Inflammatory macrophage treated with lipopolysaccharide for 4 hours (primary cell): Measurements from ENCODE around the gene BRD3OS.

Experiments used
- DNase-seq: peaks from one replicate; pipeline ENCODE4 v3.0.0-alpha.2; 2020

BRD3OS gene

DNA sequence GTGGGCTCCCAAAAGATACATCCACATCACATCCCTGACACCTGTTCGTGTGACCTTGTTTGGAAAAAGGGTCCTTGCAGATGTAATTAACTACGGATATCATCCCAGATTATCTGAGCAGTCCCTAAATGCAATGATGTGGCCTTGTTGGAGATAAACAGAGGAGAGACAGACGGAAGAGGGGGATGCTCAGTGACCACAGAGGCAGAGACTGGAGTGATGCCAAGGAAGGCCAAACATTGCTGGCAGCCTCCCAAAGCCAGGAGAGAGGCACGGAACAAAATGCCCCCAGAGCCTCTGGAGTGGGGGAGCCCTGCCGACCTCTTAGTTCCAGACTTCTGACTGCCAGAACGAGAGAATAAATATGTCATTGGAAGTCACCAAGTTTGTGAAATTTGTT lies 18.1 kb upstream of the BRD3OS start:
- DNase-seq, result no peak

DNA sequence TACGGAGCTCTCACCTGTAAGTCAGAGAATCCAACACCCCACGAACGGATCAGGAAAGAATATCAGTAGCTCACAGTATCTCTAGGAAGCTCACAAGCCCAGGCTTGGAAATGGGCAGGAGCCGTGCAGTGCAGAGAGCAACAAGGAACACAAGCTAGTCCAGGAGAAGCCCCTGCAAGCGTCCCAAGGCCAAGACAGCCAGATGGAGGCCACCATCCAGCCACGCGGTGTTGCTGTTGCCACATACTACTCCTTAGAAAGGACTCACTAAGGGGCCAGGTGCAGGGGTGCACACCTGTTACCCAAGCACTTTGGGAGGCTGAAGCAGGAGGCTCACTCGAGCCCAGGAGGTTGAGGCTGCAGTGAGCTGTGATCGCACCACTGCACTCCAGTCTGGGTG lies 17.7 kb upstream of the BRD3OS start:
- DNase-seq, result no peak

DNA sequence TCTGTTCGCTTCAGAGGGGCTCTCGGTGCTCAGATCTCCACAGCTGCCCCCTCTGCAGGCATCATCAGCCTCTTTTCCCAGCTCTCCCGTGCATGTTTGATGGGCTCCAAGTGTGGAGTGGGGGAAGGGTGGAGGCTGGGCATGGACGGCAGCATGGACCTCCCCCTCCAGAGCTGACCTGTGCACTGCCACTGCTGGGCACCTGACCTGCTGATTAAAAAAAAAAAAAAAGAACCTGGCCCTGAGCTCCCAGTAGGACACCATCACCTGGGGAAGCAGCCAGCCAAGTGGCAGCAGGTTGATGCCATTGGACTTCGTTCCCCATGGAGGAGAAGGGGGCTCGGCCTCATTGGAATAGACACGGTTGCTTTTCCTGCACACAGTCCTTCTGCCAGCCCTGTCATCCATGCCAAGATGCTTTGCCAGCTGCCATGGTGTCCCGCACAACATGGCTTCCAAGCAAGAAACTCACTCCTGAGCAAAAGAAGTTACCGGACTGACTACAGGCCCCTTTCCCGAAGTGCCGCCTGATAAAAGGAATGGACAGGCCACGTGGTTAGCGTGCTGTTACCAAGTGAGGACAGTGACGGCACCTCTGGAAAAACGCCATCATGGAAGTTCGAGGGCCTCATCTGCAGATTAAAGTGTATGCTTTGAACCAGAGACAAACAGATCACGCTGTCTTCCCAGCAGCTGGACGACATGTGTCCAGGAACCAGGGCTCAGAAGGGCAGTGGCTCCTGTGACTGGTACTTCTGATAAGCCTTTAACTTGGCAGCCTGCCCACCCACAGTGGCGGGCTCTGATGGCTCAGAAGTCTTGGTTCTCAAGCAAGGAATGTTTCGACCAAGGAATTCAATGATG lies 14.7 kb upstream of the BRD3OS start:
- DNase-seq, result no peak

DNA sequence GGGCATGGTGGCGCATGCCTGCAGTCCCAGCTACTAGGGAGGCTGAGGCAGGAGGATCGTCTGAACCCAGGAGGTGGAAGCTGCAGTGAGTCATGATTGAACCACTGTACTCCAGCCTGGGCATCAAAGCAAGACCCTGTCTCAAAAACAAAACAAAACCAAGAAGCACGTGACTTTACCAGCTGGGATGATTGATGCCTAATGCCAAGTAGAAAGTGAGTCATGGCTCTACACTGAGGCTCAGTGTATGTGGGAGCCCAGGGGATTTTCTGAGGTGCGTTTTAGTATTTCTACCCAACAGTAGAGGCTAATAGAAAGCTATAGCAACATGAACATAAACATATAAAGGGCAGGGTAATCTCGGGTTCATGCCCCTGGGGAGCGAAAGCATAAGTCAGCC lies 13.9 kb upstream of the BRD3OS start:
- no peak for DNase-seq

DNA sequence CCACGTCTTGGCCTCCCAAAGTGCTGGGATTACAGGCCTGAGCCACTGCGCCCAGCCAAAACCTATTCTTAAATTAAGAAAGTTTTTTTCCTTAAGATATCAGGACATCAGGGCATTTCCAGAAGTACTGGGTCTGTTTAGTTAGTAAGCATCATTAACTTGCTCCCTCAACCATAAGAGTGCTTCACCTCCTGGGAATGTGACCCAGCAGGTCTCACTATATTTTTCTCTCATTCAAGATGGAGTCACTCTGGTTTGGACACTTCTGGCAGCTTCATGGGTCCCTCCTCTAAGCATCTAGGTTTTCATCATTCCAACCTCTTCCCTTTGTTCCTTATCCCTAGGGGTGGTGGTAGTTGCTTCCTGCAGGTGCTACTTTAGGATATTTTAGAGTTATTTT lies 10.3 kb upstream of the BRD3OS start:
- no peak for DNase-seq

DNA sequence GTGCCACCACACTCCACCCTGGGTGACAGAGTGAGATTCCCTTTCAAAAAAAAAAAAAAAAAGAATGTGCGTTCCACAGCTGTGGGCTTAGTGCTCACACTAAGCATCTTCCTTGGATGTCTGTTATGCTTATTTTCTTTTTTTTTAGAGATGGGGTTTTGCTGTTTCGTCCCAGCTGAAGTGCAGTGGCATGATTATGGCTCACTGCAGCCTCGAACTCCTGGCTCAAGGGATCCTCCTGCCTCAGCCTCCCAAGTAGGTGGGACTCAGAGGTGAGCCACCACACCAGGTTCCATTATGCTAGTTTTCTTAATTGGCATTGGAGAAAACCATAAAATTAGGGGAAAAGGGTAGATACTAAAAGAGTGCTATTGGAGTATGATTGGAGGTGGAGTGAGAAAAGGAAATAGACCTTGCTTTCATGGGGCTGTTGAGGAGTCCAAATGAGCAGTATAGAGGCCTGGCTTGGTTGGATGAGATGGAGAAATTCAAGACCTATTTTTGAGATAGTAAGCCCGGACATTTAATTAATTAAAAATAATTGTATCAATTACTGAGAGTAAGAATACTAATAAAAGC lies 978 bp upstream of the BRD3OS start:
- DNase-seq, result no peak

DNA sequence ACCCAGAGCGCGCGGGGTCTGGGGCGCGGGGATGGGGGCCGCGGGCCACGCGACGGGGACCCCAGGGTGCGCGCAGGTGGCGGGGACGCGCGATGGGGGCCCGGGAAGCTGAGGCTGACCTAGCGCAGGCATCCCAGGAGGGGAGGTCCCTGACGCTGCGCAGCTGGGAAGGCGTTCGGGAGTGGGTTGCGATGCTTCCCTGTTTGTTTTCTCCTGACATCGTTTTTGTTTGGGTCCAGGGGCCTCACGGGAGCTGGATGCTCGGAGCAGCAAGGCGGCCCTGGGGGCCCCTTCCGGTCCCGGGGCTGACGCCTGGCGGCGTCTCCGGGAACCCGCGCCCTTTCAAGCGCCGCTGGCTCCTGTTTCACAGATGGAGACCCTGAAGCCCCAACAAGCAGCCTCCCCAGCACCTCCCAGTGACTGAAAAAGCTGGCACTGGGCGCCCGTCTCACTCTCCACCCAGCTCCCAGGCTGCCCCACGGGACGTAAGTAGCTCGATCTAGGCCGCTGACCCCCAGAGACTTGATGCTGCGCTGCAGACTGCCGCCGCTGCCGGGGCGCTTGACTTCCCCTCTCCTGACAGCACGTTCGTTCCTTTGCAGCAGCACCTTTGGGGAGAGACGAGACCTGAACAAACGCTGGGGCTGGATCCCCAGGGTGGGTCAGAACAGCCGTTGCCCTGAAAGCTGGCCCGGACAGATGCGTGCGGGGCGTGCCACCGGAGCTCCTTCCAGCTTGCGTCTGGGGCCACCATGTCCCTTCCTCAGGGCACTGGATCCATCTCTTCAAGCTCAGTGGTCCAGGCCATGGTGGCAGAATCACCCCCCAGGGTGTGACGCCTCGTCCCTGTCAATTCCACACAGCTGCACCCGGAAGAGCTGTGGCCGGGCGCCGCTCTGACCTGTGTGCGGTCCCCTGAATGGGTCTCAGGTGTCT lies 593 bp downstream of the BRD3OS start:
- DNase-seq, result peak; percentile 11

DNA sequence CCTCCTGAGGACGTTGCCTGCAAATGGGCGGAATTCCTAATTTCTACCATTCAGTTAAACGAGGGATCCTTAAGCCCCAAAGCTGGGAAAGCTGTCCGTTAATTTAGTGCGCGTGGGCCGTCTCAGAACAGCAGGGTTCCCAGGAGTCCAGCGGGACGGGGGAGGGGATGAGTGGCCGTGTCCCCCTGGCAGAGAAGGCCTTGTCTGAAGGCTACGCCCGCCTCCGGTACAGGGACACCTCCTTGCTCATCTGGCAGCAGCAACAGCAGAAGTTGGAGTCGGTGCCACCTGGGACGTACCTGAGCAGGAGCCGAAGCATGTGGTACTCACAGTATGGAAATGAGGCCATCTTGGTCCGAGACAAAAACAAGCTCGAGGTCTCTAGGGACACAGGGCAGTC lies 1.3 kb downstream of the BRD3OS start:
- DNase-seq, result no peak

DNA sequence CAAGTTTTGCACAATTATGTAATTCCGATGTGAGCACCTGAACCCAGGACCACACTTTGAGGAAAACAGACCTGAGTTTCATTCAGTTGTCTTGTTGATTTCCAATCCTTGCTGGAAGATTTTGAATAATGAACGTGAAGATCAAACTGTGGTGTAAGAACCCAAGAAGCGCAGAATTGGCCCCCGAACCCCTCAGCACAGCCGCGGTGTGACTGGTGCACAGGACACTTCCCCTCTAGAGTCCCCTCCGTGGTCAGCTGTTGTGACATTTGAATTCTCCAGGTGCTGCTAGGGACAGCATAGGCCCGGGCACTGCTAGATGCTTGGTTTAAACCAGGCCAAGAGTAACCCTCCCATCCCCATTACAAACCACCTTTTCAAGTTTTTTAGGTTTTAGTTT lies 1.7 kb downstream of the BRD3OS start:
- DNase-seq, result no peak

DNA sequence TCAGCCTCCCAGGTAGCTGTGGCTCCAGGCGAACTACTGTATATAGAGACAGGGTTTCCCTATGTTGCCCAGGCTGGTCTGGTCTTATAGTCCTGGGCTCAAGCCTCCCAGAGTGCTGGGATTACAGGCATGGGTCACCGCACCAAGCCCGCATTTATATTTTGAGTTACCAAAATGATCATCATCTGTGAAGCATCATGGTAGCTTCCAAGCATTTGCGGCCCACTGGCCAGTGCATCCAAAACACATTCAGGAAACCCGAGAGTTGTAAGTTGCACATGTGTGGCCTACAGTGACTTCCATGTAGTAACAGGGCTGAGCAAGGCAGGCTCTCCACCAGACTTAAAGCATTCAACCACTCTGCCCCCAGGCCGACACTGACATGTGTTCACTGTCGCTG lies 2.3 kb downstream of the BRD3OS start:
- DNase-seq, result no peak

DNA sequence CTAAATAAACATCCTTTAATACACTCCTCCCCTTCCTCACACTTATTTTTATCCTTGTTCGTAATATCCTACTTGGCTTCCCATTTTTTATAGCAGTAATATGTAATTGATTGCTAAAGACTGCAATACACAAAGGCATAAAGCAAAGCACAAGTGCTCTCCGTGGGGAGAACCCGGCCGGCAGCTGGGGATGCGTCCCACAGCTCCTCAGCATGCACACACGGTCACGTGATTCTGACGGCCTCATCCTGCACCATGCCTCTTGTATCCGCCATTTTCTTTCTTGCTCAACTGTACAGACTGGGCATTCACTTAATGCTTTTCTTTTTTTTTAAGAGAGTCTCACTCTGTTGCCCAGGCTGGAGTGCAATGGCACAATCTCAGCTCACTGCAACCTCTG lies 2.8 kb downstream of the BRD3OS start:
- no peak for DNase-seq

DNA sequence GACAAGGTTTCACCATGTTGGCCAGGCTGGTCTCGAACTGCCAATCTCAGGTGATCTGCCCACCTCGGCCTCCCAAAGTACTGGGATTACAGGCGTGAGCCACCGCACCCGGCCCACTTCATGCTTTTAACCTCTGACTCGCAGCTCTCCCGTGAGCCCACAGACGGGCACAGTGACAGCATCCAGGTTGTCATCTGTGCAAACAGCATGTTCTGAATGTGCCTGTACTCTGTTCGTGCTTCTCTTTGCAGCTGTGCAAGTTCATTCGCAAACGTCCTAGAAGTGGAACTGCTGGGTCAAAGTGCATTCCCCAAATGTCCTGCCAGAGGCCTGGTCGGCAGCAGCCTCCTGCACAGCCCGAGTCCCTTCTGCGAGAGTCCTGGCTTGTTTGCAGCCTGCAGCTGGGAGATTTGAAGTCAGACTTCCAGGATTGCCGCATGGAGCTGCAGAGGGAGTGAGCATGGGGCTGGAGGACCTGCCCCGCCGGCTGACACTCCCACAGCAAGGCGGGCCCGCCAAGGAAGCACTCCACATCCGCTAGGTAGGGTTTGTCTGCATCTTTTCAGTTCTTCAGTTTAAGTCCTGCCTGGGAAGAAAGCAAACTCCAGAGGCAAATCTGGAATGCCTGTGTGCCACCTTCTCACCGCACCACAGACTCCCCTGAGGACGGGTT lies 3.4 kb downstream of the BRD3OS start:
- DNase-seq, result no peak

DNA sequence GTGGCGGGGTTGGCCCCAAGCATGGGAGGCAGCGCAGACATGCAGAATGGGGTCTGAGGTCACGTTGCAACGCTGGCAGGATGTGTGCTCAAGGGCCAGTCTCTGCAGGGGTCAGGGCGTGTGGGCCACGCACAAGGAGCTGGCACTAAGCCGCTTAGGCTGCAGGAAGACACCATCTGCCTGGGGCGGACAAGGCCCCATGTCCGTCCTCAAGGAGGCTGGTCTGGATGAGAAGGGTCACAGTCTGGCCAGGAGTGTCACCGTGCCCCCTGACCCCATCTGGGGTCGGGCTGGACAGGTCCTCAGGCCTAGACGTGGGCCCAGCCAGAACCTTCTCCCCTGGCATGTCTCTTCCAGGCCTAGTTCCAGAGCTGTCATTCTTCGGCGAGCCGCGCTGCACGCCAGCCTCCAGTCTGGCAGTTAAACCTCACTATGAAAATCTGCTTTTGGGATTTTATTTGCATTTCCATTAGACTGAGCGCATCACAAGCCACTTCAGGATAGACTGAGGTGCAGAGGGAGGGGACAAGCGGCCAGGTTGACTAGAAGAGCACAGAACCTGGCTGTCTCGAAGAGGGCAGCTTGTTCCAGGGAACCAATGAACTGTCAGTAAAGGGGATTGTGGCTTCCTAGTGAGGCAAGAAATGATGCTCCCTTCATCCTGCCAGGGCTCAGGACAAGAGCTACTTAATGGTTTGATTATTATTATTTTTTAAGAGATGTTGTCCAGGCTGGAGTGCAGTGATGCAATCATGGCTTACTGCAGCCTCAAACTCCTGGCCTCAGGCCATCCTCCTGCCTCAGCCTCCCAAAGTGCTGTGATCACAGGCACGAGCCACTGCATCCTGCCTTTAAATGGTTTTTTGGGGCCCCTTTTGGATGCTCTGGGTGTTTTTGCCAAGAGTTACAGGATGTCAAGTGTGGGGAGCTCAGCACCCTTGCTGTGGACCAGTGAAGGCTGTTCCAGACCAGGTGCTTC lies 4.3 kb downstream of the BRD3OS start:
- no peak for DNase-seq

DNA sequence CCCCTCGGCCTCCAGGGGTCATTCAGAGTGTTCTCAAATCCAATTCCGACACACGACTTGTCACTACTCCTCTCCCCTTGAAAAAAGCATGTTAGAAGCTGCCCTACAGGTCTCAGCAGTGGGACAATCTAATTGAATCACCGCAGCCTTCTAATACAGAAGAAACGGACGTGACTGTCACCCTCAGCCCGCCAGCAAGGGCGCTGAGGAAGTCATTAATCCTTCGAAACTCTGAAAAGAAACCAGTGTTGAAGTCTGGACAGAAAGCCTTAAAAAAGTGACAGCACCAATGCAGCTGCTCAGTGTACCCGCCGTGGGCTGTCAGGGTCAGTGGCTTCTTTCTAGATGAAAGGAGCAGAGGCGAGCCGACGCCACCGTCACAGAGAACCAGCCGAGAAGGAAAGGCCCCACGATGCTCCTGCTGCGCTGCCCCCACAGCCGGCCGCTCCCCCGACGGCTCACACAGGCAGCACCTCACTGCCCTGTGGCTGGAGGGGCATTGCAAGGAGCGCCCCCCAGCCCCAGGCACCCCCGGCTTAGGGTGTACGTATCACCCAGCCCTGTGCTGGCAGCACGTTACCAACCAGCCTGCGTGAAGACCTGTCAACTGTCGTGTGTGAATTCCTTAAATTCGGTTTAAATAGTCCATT lies 5.7 kb downstream of the BRD3OS start:
- DNase-seq, result no peak

DNA sequence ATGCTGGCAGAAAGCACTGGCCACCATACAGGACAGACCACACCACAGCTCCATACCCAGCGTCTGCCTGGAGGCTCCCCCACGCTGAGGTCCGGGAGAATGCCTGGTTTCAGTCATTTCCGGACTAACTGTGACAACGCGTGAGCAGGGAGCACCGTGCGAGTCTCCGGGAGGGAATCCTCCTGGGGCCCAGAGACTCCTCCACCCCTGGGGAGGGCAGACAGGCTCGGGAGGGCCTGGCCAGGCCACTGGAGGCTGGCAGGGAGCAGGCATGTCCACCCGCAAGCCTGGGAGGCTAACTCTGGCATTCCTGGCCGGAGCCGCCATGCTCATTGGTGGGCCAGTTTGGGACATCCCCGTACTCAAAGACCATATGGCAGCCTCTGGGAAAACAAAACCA lies 6.5 kb downstream of the BRD3OS start:
- no peak for DNase-seq

DNA sequence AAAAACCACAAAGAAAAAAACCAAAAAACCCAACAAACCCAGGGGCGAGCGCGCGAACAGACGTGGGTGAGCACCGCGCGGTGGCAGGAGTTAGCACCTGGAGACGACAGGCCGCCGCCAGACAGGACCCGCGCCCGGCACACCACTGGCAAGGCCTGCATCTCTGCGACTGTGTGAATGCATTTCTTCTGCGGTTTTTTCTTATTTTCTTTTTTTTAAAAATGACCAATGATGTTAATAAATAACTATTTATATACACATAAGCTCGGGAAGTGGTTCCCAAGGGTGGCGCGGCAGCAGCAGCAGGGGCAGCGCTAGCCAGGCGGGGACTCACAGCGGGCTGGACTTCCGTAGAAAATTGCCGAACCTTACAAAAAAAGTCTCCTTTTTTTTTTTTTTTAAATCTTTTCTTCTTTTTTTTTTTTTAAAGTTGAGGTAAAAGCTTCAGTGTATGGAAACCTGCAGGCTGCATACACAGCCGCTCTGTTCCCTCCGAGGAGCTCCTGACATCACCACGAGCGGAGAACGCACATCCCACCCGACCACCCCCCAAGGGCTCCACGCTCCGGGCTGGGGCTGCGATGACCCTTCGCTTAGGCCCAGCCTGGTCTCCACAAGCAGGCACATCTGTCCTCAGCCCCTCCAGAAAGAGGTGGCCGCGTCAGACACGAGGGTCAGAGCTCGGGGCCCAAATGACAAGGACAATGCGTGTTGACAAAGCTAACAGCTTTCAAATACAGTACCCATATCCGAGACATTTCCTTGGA lies 7.4 kb downstream of the BRD3OS start:
- no peak for DNase-seq

DNA sequence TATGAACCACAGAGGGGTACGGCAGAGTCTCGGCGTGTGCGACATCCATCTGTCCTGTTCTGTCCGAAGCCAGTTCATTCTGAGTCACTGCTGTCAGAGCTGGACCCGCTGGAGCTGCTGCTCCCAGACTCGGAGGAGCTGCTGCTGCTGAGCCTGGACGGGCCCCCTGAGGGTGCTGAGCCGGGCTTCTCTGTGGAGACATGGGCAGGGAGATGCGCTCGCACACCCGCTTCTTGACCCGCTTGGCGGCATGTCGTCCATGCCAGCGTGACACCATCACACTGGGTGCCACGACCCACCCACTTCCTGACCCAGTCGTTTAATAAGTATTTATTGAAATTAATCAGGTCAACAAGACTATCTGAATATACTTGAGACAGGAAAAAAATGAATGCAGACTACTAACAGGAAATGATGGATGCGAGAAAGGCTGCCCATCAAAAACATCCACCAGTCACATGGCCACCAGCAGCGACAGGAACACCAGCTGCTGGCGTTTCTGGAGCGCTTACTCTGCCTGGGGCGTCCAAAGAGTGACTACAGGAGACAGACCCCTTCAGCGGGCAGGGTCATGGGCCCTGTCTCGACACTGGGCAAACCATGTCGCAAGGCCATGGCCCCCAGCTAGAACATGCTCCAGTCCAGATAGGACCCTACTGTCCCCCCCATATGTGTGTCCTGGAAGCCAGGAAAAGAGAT lies 8.4 kb downstream of the BRD3OS start:
- no peak for DNase-seq

DNA sequence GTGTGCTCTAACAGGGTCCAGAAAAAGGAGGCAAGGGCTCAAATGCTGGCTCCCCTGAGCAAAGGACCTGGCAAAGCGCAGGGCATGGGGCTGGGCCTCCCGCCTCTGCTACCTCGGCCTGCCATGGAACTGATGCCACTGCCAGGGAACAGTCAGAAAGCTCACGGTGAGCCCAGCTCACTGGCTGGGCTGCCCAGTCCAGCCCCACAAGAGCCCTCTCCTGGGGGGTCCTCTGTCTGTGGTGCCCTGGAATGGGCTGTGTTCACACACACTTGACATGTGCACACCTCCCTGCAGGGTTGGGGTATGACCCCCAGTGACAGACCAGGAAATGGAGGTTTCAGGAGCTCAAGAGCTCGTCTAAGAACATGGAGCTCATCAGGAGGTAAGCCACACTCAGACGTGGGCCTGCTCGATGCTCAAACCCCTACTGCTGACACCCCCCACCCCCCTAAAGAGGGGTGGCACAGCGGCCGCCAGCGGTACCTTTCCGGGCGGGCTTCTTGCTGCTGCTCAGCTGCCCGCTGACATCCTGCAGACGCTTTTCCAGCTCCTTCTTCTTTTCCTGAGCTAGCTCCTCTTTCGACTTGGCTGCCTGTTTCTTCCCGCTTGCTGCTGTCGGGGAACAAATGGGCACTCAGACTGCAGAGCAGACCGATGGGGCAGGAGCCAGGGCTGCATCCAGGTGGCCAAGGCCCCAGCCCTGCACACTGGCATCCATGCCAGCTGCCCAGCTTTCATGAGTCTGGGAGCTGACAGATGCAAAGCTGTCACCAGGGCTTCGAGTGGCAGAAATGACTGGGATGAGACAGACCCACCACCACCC lies 9.1 kb downstream of the BRD3OS start:
- DNase-seq, result no peak
